CD14-positive monocyte (primary cell): ENCODE data around the gene MDGA2. TPM values are rescaled to one million over a fixed set of nuclear protein-coding genes. Genes with fewer than 3 reads are reported as not detected.
"Not testable (repeated sequence)": the region's sequence is repeated elsewhere in the genome, so short reads cannot be mapped to it uniquely, and the experiment has no call there.

Source experiments
- DNase-seq, 3 donors: peaks; one replicate each; pipeline ENCODE4 v3.0.0-alpha.2; 2011 to 2022
- H2AFZ ChIP-seq: 2 replicates; pipeline ENCODE4 v1.6.0; 2012; ENCODE audit warnings: mild to moderate bottlenecking, low read depth, low read length, inconsistent platforms; ENCODE audit not compliant: insufficient read depth, poor library complexity, severe bottlenecking
- H3K27ac ChIP-seq, 2 donors: 1 replicate in 1 of 2; 2 replicates in 1 of 2; pipeline ENCODE4 v1.5.1; 2012 to 2013; ENCODE audit warnings: low read length in 2 of 2, control low read depth in 1 of 2, inconsistent platforms in 1 of 2, low read depth in 1 of 2, mild to moderate bottlenecking in 1 of 2
- H3K27me3 ChIP-seq, 2 donors: one replicate each; pipeline versions ENCODE4 v1.6.0 to v1.6.1; 2011 to 2013; ENCODE audit warnings: low read length in 2 of 2; ENCODE audit not compliant: control insufficient read depth in 2 of 2, insufficient read depth in 2 of 2
- H3K36me3 ChIP-seq, 2 donors: replicated peaks in 1 of 2; 1 replicate in 1 of 2; 2 replicates in 1 of 2; pipeline versions ENCODE4 v1.5.1 to v1.6.1; 2012 to 2013; ENCODE audit warnings: low read length in 2 of 2, control low read depth in 1 of 2, inconsistent platforms in 1 of 2, mild to moderate bottlenecking in 1 of 2; ENCODE audit not compliant: insufficient read depth in 2 of 2, control insufficient read depth in 1 of 2
- H3K4me1 ChIP-seq, 2 donors: 1 replicate in 1 of 2; 2 replicates in 1 of 2; pipeline versions ENCODE4 v1.5.1 to v1.6.1; 2012 to 2013; ENCODE audit warnings: low read length in 2 of 2, control low read depth in 1 of 2, inconsistent platforms in 1 of 2, mild to moderate bottlenecking in 1 of 2, moderate library complexity in 1 of 2; ENCODE audit not compliant: insufficient read depth in 2 of 2, control insufficient read depth in 1 of 2
- H3K4me2 ChIP-seq: replicated peaks from 2 replicates; pipeline ENCODE3; 2012; ENCODE audit warnings: low read length, moderate library complexity, mild to moderate bottlenecking; ENCODE audit not compliant: poor library complexity, severe bottlenecking; ENCODE audit errors: extremely low read depth
- H3K4me3 ChIP-seq, 3 experiments: fragments of 200-600 bp in 1 of 3; sonication (generic) in 1 of 3; replicated peaks in 1 of 3; 1 replicate in 2 of 3; 2 replicates in 1 of 3; pipeline ENCODE4 v1.5.1; 2011 to 2013; ENCODE audit warnings: low read length in 3 of 3, mild to moderate bottlenecking in 3 of 3, control low read depth in 2 of 3, low read depth in 2 of 3, inconsistent platforms in 1 of 3, moderate library complexity in 1 of 3
- H3K79me2 ChIP-seq: 2 replicates; pipeline ENCODE4 v1.6.0; 2012; ENCODE audit warnings: mild to moderate bottlenecking, control low read depth, inconsistent platforms, low read length, moderate library complexity; ENCODE audit not compliant: insufficient read depth
- H3K9ac ChIP-seq: 2 replicates; pipeline ENCODE4 v1.6.0; 2017; ENCODE audit warnings: low read length, mild to moderate bottlenecking; ENCODE audit not compliant: insufficient read depth, poor library complexity, severe bottlenecking
- H3K9me3 ChIP-seq, 2 donors: replicated peaks in 1 of 2; 1 replicate in 1 of 2; 2 replicates in 1 of 2; pipeline versions ENCODE4 v1.5.1 to v1.6.1; 2012 to 2013; ENCODE audit warnings: low read length in 2 of 2, control low read depth in 1 of 2; ENCODE audit not compliant: control insufficient read depth in 1 of 2, insufficient read depth in 1 of 2
- H4K20me1 ChIP-seq: 2 replicates; pipeline ENCODE4 v1.6.0; 2012; ENCODE audit warnings: mild to moderate bottlenecking, low read length, control low read depth, moderate library complexity; ENCODE audit not compliant: insufficient read depth
- H3K27ac Mint-ChIP-seq, 7 donors: one replicate each; pipeline ENCODE4 v1.8.0; 2020; ENCODE audit warnings: mild to moderate bottlenecking in 7 of 7, mixed read lengths in 7 of 7, moderate library complexity in 6 of 7, inconsistent platforms in 2 of 7
- H3K27me3 Mint-ChIP-seq, 3 donors: one replicate each; pipeline ENCODE4 v1.8.0; 2021 to 2022; ENCODE audit warnings: low read depth in 3 of 3, mild to moderate bottlenecking in 3 of 3, mixed read lengths in 3 of 3, moderate library complexity in 3 of 3, inconsistent platforms in 1 of 3
- H3K36me3 Mint-ChIP-seq, 2 donors: one replicate each; pipeline ENCODE4 v1.8.0; 2020; ENCODE audit warnings: mixed read lengths in 2 of 2, inconsistent platforms in 1 of 2, mild to moderate bottlenecking in 1 of 2
- H3K4me1 Mint-ChIP-seq: one replicate; pipeline ENCODE4 v1.8.0; 2020; ENCODE audit warnings: mild to moderate bottlenecking, mixed read lengths
- H3K4me3 Mint-ChIP-seq, 2 donors: one replicate each; pipeline ENCODE4 v1.8.0; 2020; ENCODE audit warnings: mild to moderate bottlenecking in 2 of 2, mixed read lengths in 2 of 2, moderate library complexity in 1 of 2
- H3K9me3 Mint-ChIP-seq, 7 donors: one replicate each; pipeline ENCODE4 v1.8.0; 2020 to 2022; ENCODE audit warnings: mixed read lengths in 7 of 7, mild to moderate bottlenecking in 6 of 7, moderate library complexity in 6 of 7, inconsistent platforms in 2 of 7
- CTCF ChIP-seq: fragments of 200-600 bp; IDR thresholded peaks from one replicate; pipeline ENCODE4 v1.8.0; 2022; ENCODE audit warnings: antibody characterized with exemption, mild to moderate bottlenecking
- WGBS: methylation state at CpG from one replicate; pipeline ENCODE4 v1.1.5; 2013; ENCODE audit warnings: missing lambda C conversion rate; ENCODE audit not compliant: insufficient coverage; 5-methylcytosine and 5-hydroxymethylcytosine counted together
- intact Hi-C, 2 donors: fragments of 100-400 bp; cut with micrococcal nuclease; formaldehyde crosslinking; loops; one replicate each; pipeline versions ENCODE4 v1.15.0 to v1.15.1; 2023
- polyA plus RNA-seq, 3 donors: library from polyadenylated mRNA; depleted of rRNA in 1 of 3; unstranded in 2 of 3; stranded (reverse) in 1 of 3; fragments of 300-500 nt in 2 of 3; fragments of >200 nt in 1 of 3; fragmentation: Illumina TruSeq in 2 of 3; gene quantifications; 1 replicate in 2 of 3; 2 replicates in 1 of 3; pipeline ENCODE4 v1.2.3, GENCODE V29; 2012 to 2021

Gene MDGA2
- polyA plus RNA-seq, 3 donors, result not detected

DNA sequence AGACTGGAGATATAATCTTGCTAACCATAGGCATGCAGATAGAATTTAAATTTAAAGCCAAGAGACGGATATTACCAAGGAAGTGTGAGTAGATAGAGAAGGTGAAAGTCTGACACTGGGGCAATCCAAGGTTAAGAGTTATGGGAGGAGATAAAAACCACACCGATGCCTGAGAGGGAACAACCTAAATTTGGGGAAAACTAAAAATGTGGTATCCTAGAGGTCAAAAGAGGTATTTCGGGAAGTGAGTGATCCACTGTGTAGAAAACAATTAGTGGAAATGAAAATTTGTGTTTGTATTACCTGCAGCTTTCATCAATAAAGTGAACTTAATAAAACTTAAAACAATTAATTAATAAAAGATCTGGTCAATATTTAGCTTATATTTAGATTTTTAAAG lies 754.9 kb downstream of the MDGA2 start:
- H3K27ac Mint-ChIP-seq, result no peak overlapping the region
- Histone ChIP-seq H4K20me1 (no peaks in the 10 kb centered on the region), H3K9ac (no peak overlapping the region), H3K9me3 (no peaks in the 10 kb centered on the region), H2AFZ (no peak overlapping the region), H3K79me2 (no peaks in the 10 kb centered on the region), H3K27ac (no peak overlapping the region), H3K4me1 (no peaks in the 10 kb centered on the region), H3K27me3 (no peaks in the 10 kb centered on the region), H3K36me3 (no peaks in the 10 kb centered on the region), H3K4me2 (no peak overlapping the region), H3K4me3 (no peak overlapping the region)
- no peaks in the 10 kb centered on the region for H3K36me3 Mint-ChIP-seq
- H3K4me3 Mint-ChIP-seq, result no peak overlapping the region
- TF ChIP-seq CTCF, result no peak
- intact Hi-C loops, result no loop called here
- peaks cover 0 to 2% (median 0%) of the 10 kb centered on the region in 3 donors for H3K27me3 Mint-ChIP-seq
- H3K9me3 Mint-ChIP-seq, result peaks cover 0 to 4% (median 2%) of the 10 kb centered on the region in 7 donors
- no CpG with 5 or more reads among the region's 3 CpGs for WGBS
- no peak for DNase-seq
- no peaks in the 10 kb centered on the region for H3K4me1 Mint-ChIP-seq

- H3K36me3 Mint-ChIP-seq, H3K4me1 ChIP-seq, H3K4me2 ChIP-seq, H3K4me3 ChIP-seq, H3K27ac Mint-ChIP-seq, H3K9ac ChIP-seq, H2AFZ ChIP-seq, DNase-seq, H3K27me3 ChIP-seq, H3K4me3 Mint-ChIP-seq, intact Hi-C loops, H3K27me3 Mint-ChIP-seq, H3K4me1 Mint-ChIP-seq, H4K20me1 ChIP-seq, H3K9me3 Mint-ChIP-seq, H3K9me3 ChIP-seq, H3K79me2 ChIP-seq, H3K27ac ChIP-seq, H3K36me3 ChIP-seq: not testable (repeated sequence)
- no CpG with 5 or more reads among the region's 4 CpGs for WGBS
Measured at GRCh38 chr14:46915539-46915938, 759.9 kb downstream of the MDGA2 start.
